ENCODE measurements around the gene KLHL22.
A peak's percentile ranks its signal among the peaks of the same experiment; 100 is the strongest.

Gene KLHL22

GRCh38 chr22:20431511-20432192 lies 63.9 kb downstream of the KLHL22 start:
- no peak for TF ChIP-seq CTCF (IDR thresholded peaks at IDR 0.05; ENCODE audit: low read depth, low read length, missing control alignments)
- H3K4me3 ChIP-seq (ENCODE audit: low read depth, low read length), result no peak overlapping the region
- no peak for DNase-seq (ENCODE audit: low read depth)
- in situ Hi-C loops (cut with HindIII; ENCODE audit: low sequenced_read_pairs), result no loop called here

- H3K4me3 ChIP-seq (ENCODE audit: low read depth, low read length), result peak overlapping the region; percentile 7
- peak; percentile 26 for TF ChIP-seq CTCF (IDR thresholded peaks at IDR 0.05; ENCODE audit: low read depth, low read length, missing control alignments)
- no peak for DNase-seq (ENCODE audit: low read depth)
- in situ Hi-C loops (cut with HindIII; ENCODE audit: low sequenced_read_pairs), result no loop called here
These were observed 64.7 kb downstream of the KLHL22 start for GRCh38 chr22:20430720-20431510.

- no peak overlapping the region for H3K4me3 ChIP-seq (ENCODE audit: low read depth, low read length)
- TF ChIP-seq CTCF (IDR thresholded peaks at IDR 0.05; ENCODE audit: low read depth, low read length, missing control alignments), result no peak
- in situ Hi-C loops (cut with HindIII; ENCODE audit: low sequenced_read_pairs), result no loop called here
- no peak for DNase-seq (ENCODE audit: low read depth)
These were observed 65.4 kb downstream of the KLHL22 start for GRCh38 chr22:20430101-20430719.

GRCh38 chr22:20429254-20430100 lies 66.1 kb downstream of the KLHL22 start:
- H3K4me3 ChIP-seq (ENCODE audit: low read depth, low read length), result no peak overlapping the region
- in situ Hi-C loops (cut with HindIII; ENCODE audit: low sequenced_read_pairs), result no loop called here
- DNase-seq (ENCODE audit: low read depth), result no peak
- no peak for TF ChIP-seq CTCF (IDR thresholded peaks at IDR 0.05; ENCODE audit: low read depth, low read length, missing control alignments)

- H3K4me3 ChIP-seq (ENCODE audit: low read depth, low read length), result no peak overlapping the region
- in situ Hi-C loops (cut with HindIII; ENCODE audit: low sequenced_read_pairs), result no loop called here
- TF ChIP-seq CTCF (IDR thresholded peaks at IDR 0.05; ENCODE audit: low read depth, low read length, missing control alignments), result no peak
- DNase-seq (ENCODE audit: low read depth), result no peak
These were observed 66.9 kb downstream of the KLHL22 start for GRCh38 chr22:20428496-20429253.
